GM23338 (cell line): ENCODE data around the gene SNPH. TPM values are rescaled to one million over a fixed set of nuclear protein-coding genes. Genes with fewer than 3 reads are reported as not detected.

Experiments used
- CREB1 ChIP-seq: fragments of 250-450 bp; sonication (Bioruptor Pico); IDR thresholded peaks from 2 replicates; pipeline ENCODE4 v1.5.0; 2020; ENCODE audit warnings: low read depth, mild to moderate bottlenecking, moderate library complexity
- CTCF ChIP-seq, 2 experiments: fragments of 200-600 bp in 1 of 2; sonication (generic) in 1 of 2; conservative IDR thresholded peaks; 2 replicates each; pipeline versions ENCODE4 v1.5.1 to v1.6.1; 2016 to 2017; ENCODE audit warnings: antibody characterized with exemption in 2 of 2, low read depth in 2 of 2, mild to moderate bottlenecking in 2 of 2, moderate library complexity in 1 of 2
- EZH2phosphoT487 ChIP-seq: fragments of 200-600 bp; sonication (generic); IDR thresholded peaks from one replicate; pipeline ENCODE4 v1.8.1; 2018; ENCODE audit warnings: antibody characterized with exemption; ENCODE audit not compliant: unreplicated experiment
- JUNB ChIP-seq: IDR thresholded peaks from one replicate; pipeline ENCODE4 v1.6.1; 2016; ENCODE audit warnings: antibody characterized with exemption; ENCODE audit not compliant: unreplicated experiment
- REST ChIP-seq: IDR thresholded peaks from one replicate; pipeline ENCODE4 v1.6.1; 2018; ENCODE audit warnings: antibody characterized with exemption; ENCODE audit not compliant: unreplicated experiment
- STAT1 ChIP-seq: IDR thresholded peaks from one replicate; pipeline ENCODE4 v1.6.1; 2016; ENCODE audit warnings: antibody characterized with exemption; ENCODE audit not compliant: unreplicated experiment
- ZNF331 ChIP-seq: fragments of 250-450 bp; sonication (Bioruptor Pico); IDR thresholded peaks from 2 replicates; pipeline ENCODE4 v1.5.0; 2020; ENCODE audit warnings: low read depth, mild to moderate bottlenecking, moderate library complexity
- ZNF462 ChIP-seq: fragments of 250-450 bp; sonication (Bioruptor Pico); IDR thresholded peaks from 2 replicates; pipeline ENCODE4 v1.5.0; 2020; ENCODE audit warnings: mild to moderate bottlenecking, moderate library complexity
- polyA plus RNA-seq: library from polyadenylated mRNA; unstranded; fragments of >200 nt; fragmentation: Nextera tagmentation; extraction: Ambion mirVana; gene quantifications from 2 replicates; pipeline ENCODE4 v1.2.1, GENCODE V29; 2016
- total RNA-seq: library from RNA; depleted of rRNA; stranded (reverse); fragments of >200 nt; shearing (Covaris generic); gene quantifications from 2 replicates; pipeline ENCODE4 v1.2.3, GENCODE V29; 2014

SNPH gene
- total and polyA plus RNA-seq, 2 experiments from 2014 or later: 1.5 to 5.8 TPM

GRCh38 chr20:1331101-1331500, 65.0 kb downstream of the SNPH start (continued):
- TF ChIP-seq ZNF462 (CRISPR knock-in tag) (no peak), JUNB (no peak), ZNF331 (CRISPR knock-in tag) (no peak), CTCF (conservative IDR thresholded peaks at IDR 0.05; ENCODE audit: low read depth in 2 of 2) (no peak), REST (no peak), STAT1 (no peak), CREB1 (no peak), EZH2phosphoT487 (no peak)
